ENCODE results near the gene UNC5C.

Gene UNC5C

DNA sequence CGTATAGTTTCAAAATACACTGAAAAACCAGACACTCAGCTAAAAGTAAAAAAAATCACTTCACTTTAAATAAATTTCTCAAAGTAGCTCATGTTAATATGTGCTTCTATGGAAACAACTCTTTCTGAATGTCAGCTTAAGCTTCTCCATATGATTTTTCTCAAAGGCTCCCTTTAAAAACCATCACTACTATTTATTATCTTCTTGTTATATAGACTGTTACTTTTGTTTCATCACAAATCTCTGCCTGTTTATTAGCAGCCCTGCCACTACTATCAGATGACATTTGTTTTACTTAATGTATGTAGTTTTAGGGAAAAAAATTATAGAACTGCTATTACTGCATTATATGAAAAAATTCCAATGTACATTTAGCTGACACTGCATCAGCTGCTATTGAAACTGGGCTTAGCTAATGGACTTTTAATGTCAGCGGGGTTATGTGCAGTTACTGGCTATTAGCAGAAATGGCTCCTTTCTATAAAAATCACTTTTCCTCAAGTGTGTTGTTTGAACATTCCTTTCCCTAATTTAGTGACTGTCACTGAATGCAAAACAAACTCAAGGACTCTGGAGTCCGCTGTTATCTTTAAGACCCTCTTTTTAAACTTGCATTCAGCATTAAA lies 10.8 kb downstream of the UNC5C start:
- Histone ChIP-seq H3K4me1 (peaks cover 13% of the 10 kb centered on the region; the same call in 1 of the 2 replicates), H3K27me3 (no peaks in the 10 kb centered on the region), H3K9me3 (no peaks in the 10 kb centered on the region), H3K36me3 (no peaks in the 10 kb centered on the region; the same call in 1 of the 2 replicates), H3K4me3 (ENCODE audit: low read depth, low read length) (peak overlapping the region; percentile 95)
- DNase-seq: no peak
- TF ChIP-seq, protein P1, sequence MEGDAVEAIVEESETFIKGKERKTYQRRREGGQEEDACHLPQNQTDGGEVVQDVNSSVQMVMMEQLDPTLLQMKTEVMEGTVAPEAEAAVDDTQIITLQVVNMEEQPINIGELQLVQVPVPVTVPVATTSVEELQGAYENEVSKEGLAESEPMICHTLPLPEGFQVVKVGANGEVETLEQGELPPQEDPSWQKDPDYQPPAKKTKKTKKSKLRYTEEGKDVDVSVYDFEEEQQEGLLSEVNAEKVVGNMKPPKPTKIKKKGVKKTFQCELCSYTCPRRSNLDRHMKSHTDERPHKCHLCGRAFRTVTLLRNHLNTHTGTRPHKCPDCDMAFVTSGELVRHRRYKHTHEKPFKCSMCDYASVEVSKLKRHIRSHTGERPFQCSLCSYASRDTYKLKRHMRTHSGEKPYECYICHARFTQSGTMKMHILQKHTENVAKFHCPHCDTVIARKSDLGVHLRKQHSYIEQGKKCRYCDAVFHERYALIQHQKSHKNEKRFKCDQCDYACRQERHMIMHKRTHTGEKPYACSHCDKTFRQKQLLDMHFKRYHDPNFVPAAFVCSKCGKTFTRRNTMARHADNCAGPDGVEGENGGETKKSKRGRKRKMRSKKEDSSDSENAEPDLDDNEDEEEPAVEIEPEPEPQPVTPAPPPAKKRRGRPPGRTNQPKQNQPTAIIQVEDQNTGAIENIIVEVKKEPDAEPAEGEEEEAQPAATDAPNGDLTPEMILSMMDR (IDR thresholded peaks at IDR 0.05; ENCODE audit: low read depth, low read length): no peak

DNA sequence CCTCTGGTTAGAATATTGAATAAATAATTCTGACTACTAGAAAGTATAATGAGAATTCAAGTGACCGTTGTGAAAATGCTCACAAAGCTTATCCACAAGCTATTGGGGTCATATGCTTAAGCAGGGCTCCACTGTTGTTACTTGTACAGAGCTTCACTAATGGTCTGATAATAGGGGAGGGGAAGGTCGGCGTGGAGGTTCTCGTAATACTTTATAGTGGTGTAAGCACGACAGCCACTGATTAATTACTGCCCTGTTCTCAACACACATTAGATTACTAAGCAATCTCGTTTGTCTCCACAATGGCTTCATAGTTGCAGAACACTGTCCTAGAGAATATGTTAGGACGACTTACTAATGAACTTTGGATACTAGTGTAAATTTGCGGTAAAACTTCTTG lies 11.6 kb downstream of the UNC5C start:
- no peaks in the 10 kb centered on the region for H3K9me3 ChIP-seq
- peak overlapping the region; percentile 95 for H3K4me3 ChIP-seq (ENCODE audit: low read depth, low read length)
- peak; percentile 71 for DNase-seq
- TF ChIP-seq, protein P1 (IDR thresholded peaks at IDR 0.05; ENCODE audit: low read depth, low read length): no peak
- H3K4me1 ChIP-seq: peaks cover 18% of the 10 kb centered on the region
- H3K36me3 ChIP-seq: peaks cover under 1% of the 10 kb centered on the region; the same call in 1 of the 2 replicates
- H3K27me3 ChIP-seq: no peaks in the 10 kb centered on the region

DNA sequence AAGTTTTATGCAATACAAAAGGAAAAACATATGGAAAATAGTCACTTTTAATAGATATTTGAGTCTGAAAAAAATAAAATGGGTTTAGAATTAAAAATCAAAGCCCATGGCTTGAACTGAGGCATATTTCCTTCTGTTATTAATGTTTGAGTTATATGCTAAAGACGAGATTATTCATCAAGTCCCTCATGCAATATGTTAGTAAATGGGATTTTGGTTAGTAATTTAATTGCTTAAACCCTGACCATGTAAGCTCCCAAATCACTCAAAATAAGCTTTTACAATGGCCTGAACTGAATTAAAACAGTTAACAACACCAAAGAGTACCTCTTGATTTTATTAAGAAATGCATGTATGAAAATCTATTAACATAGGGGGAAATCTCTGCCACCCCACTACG lies 12.1 kb downstream of the UNC5C start:
- TF ChIP-seq, protein P1 (IDR thresholded peaks at IDR 0.05; ENCODE audit: low read depth, low read length): no peak
- no peak for DNase-seq
- H3K36me3 ChIP-seq: peaks cover 3% of the 10 kb centered on the region; the same call in 1 of the 2 replicates
- H3K4me3 ChIP-seq (ENCODE audit: low read depth, low read length): peak overlapping the region; percentile 95
- no peaks in the 10 kb centered on the region for H3K27me3 ChIP-seq
- no peaks in the 10 kb centered on the region for H3K9me3 ChIP-seq
- H3K4me1 ChIP-seq: peaks cover 23% of the 10 kb centered on the region

DNA sequence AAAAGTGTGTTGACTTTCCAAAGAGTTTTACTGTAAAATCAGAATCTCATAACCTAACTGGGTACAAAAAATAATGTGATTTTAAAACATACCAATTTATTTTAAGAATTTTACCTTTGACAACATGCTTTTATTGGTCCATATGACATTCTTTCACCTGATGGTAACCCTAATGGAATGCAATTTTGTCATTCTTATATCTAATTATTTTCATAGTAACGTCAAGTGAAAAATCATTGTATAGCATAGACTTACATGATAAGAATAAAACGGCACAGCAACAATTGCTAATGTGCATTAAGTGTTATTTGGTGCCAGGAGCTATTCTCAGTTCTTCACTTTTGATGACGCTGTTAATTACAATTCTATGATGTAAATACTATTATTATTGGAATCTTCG lies 13.6 kb downstream of the UNC5C start:
- H3K9me3 ChIP-seq: no peaks in the 10 kb centered on the region
- H3K36me3 ChIP-seq: peaks cover 3% of the 10 kb centered on the region; the same call in 1 of the 2 replicates
- H3K27me3 ChIP-seq: no peaks in the 10 kb centered on the region
- H3K4me3 ChIP-seq (ENCODE audit: low read depth, low read length): no peak overlapping the region
- DNase-seq: no peak
- TF ChIP-seq, protein P1 (IDR thresholded peaks at IDR 0.05; ENCODE audit: low read depth, low read length): no peak
- H3K4me1 ChIP-seq: peaks cover 25% of the 10 kb centered on the region

DNA sequence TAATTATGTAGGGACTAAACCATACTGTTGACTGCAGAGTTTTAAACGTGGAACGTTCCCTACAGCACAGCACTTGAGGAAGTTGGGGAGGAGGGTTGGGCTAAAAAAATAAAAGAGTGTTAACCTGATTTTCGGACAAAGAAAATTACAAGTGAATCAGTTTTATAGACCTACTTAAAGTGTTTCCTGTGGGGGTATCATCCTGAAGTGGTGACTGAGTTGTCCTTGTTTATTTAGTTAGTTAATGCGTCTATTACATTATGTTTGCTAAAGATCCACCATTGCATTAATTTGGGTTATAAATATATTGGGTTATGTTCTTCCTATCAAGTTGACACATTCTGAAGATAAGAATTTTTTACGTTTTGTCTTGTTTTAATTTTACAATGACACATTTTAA lies 14.7 kb downstream of the UNC5C start:
- no peak for DNase-seq
- peaks cover 3% of the 10 kb centered on the region; the same call in 1 of the 2 replicates for H3K36me3 ChIP-seq
- peaks cover 25% of the 10 kb centered on the region for H3K4me1 ChIP-seq
- no peak overlapping the region for H3K4me3 ChIP-seq (ENCODE audit: low read depth, low read length)
- TF ChIP-seq, protein P1 (IDR thresholded peaks at IDR 0.05; ENCODE audit: low read depth, low read length): no peak
- H3K27me3 ChIP-seq: no peaks in the 10 kb centered on the region
- no peaks in the 10 kb centered on the region for H3K9me3 ChIP-seq

DNA sequence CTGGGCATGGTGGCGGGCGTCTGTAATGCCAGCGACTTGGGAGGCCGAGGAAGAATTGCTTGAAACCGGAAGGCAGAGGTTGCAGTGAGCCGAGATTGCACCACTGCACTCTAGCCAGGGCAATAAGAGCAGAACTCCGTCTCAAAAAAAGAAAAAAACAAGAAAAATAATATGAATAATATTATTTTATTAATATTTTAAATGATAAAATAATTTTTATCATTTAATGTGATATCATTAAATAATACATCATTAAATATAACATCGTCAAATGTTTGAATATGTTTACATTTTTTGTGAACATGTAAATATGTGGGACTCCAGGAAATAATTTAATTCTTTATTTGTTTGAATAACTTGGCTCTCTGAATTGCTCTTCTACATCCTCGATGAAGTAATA lies 15.5 kb downstream of the UNC5C start:
- TF ChIP-seq, protein P1 (IDR thresholded peaks at IDR 0.05; ENCODE audit: low read depth, low read length): no peak
- H3K36me3 ChIP-seq: peaks cover 3% of the 10 kb centered on the region; the same call in 1 of the 2 replicates
- H3K27me3 ChIP-seq: no peaks in the 10 kb centered on the region
- peaks cover 32% of the 10 kb centered on the region for H3K4me1 ChIP-seq
- no peak for DNase-seq
- H3K4me3 ChIP-seq (ENCODE audit: low read depth, low read length): no peak overlapping the region
- H3K9me3 ChIP-seq: no peaks in the 10 kb centered on the region

All from BE2C (cell line).